DND-41 (cell line): ENCODE measurements around the gene NKD1.

Source experiments
- ATAC-seq: fragments of 200-7000 bp; cut with Tn5 transposase; 3 replicates; pipeline ENCODE4 v1.9.1; 2021; ENCODE audit warnings: low read depth; ENCODE audit not compliant: insufficient read depth
- DNase-seq: peaks from one replicate; pipeline ENCODE4 v3.0.0-alpha.2; 2020
- H2AFZ ChIP-seq: 2 replicates; pipeline ENCODE4 v1.6.0; 2012; ENCODE audit warnings: low read depth, low read length
- H3K27ac ChIP-seq: 2 replicates; pipeline ENCODE4 v1.5.1; 2012; ENCODE audit warnings: low read length, inconsistent platforms
- H3K27me3 ChIP-seq: fragments of 200-600 bp; sonication (generic); 2 replicates; pipeline ENCODE4 v1.6.0; 2012; ENCODE audit warnings: low read length, mild to moderate bottlenecking, inconsistent platforms; ENCODE audit not compliant: insufficient read depth, poor library complexity
- H3K36me3 ChIP-seq: 2 replicates; pipeline ENCODE4 v1.5.1; 2012; ENCODE audit warnings: low read length, inconsistent platforms; ENCODE audit not compliant: insufficient read depth
- H3K4me1 ChIP-seq: 2 replicates; pipeline ENCODE4 v1.5.1; 2012; ENCODE audit warnings: mild to moderate bottlenecking, low read length; ENCODE audit not compliant: insufficient read depth
- H3K4me2 ChIP-seq: 2 replicates; pipeline ENCODE4 v1.6.0; 2012; ENCODE audit warnings: mild to moderate bottlenecking, moderate library complexity, low read length, inconsistent platforms; ENCODE audit not compliant: insufficient read depth
- H3K4me3 ChIP-seq, 2 experiments: fragments of 200-600 bp in 1 of 2; shearing (Covaris generic) in 1 of 2; 2 replicates each; pipeline ENCODE4 v1.5.1; 2012 to 2016; ENCODE audit warnings: inconsistent platforms in 2 of 2, low read length in 2 of 2, mild to moderate bottlenecking in 2 of 2, low read depth in 1 of 2, moderate library complexity in 1 of 2
- H3K79me2 ChIP-seq: 2 replicates; pipeline ENCODE4 v1.6.0; 2012; ENCODE audit warnings: low read length, inconsistent platforms; ENCODE audit not compliant: insufficient read depth
- H3K9ac ChIP-seq: 2 replicates; pipeline ENCODE4 v1.6.0; 2012; ENCODE audit warnings: low read depth, mild to moderate bottlenecking, inconsistent platforms, low read length, moderate library complexity
- H3K9me3 ChIP-seq: 2 replicates; pipeline ENCODE4 v1.5.1; 2012; ENCODE audit warnings: low read length, moderate library complexity, mild to moderate bottlenecking, inconsistent platforms; ENCODE audit not compliant: insufficient read depth, severe bottlenecking
- H4K20me1 ChIP-seq: 2 replicates; pipeline ENCODE4 v1.6.0; 2012; ENCODE audit warnings: low read length; ENCODE audit not compliant: insufficient read depth
- CTCF ChIP-seq: IDR thresholded peaks from 2 replicates; pipeline ENCODE4 v1.5.1; 2012; ENCODE audit warnings: borderline replicate concordance, low read length, moderate library complexity, mild to moderate bottlenecking; ENCODE audit not compliant: poor library complexity, severe bottlenecking; ENCODE audit errors: extremely low read depth
- EZH2 ChIP-seq: IDR thresholded peaks from 3 replicates; pipeline ENCODE4 v1.6.1; 2012; ENCODE audit warnings: borderline replicate concordance, low read depth, mild to moderate bottlenecking, moderate library complexity, low read length, inconsistent platforms; ENCODE audit not compliant: severe bottlenecking

Gene NKD1

GRCh38 chr16:50553731-50554360 is 5.7 kb downstream of the NKD1 start:
- Histone ChIP-seq H3K4me1 (peaks cover 3% of the 10 kb centered on the region), H3K79me2 (no peaks in the 10 kb centered on the region), H3K4me2 (no peak overlapping the region), H4K20me1 (peaks cover 50% of the 10 kb centered on the region), H3K27ac (no peak overlapping the region), H3K9ac (no peak overlapping the region), H3K9me3 (no peaks in the 10 kb centered on the region), H3K36me3 (no peaks in the 10 kb centered on the region), H2AFZ (no peak overlapping the region), H3K27me3 (peaks cover 60% of the 10 kb centered on the region), H3K4me3 (no peak overlapping the region)
- DNase-seq (no peak), ATAC-seq (no peak)
- TF ChIP-seq CTCF (no peak), EZH2 (no peak)

- TF ChIP-seq EZH2 (no peak), CTCF (no peak)
- Histone ChIP-seq H3K4me1 (no peaks in the 10 kb centered on the region), H3K27me3 (peaks cover 50% of the 10 kb centered on the region), H2AFZ (no peak overlapping the region), H3K79me2 (no peaks in the 10 kb centered on the region), H4K20me1 (peaks cover 35% of the 10 kb centered on the region), H3K9ac (no peak overlapping the region), H3K9me3 (no peaks in the 10 kb centered on the region), H3K4me2 (no peak overlapping the region), H3K27ac (no peak overlapping the region), H3K4me3 (no peak overlapping the region), H3K36me3 (no peaks in the 10 kb centered on the region)
- ATAC-seq: no peak
- DNase-seq: no peak
Observed at GRCh38 chr16:50555269-50555875, 7.2 kb downstream of the NKD1 start.

- H3K9me3 ChIP-seq: no peaks in the 10 kb centered on the region
- no peak overlapping the region for H3K9ac ChIP-seq
- no peak overlapping the region for H2AFZ ChIP-seq
- H3K4me3 ChIP-seq: no peak overlapping the region
- peaks cover 44% of the 10 kb centered on the region for H3K27me3 ChIP-seq
- TF ChIP-seq CTCF: no peak
- TF ChIP-seq EZH2: no peak
- H3K79me2 ChIP-seq: no peaks in the 10 kb centered on the region
- H4K20me1 ChIP-seq: peaks cover 28% of the 10 kb centered on the region
- no peak overlapping the region for H3K27ac ChIP-seq
- H3K4me2 ChIP-seq: no peak overlapping the region
- H3K4me1 ChIP-seq: no peaks in the 10 kb centered on the region
- no peak for DNase-seq
- no peaks in the 10 kb centered on the region for H3K36me3 ChIP-seq
- no peak for ATAC-seq
Observed at GRCh38 chr16:50555952-50556673, 7.9 kb downstream of the NKD1 start.
